HCT116 (cell line): ENCODE measurements around the gene SFXN1. TPM values are rescaled to one million over a fixed set of nuclear protein-coding genes. Genes with fewer than 3 reads are reported as not detected.

Experiments
- ATAC-seq: fragments of 200-7000 bp; cut with Tn5 transposase; 2 replicates; pipeline ENCODE4 v1.9.1; 2020; ENCODE audit warnings: mild to moderate bottlenecking, moderate library complexity
- BruUV-seq: library from RNA; stranded (reverse); fragments of 400-500 nt; replicated peaks from 2 replicates; lab custom pipeline; 2021; lab: Mats Ljungman, UMichigan
- CTCF ChIA-PET: fragments of 300-600 bp; sonication (Branson Sonifier 250); formaldehyde crosslinking; loops from one replicate; lab custom pipeline; 2021; ENCODE audit warnings: antibody characterized with exemption; lab: Charles Lee
- POLR2A ChIA-PET: fragments of 300-600, 350-600 bp; sonication (Branson Sonifier 250); formaldehyde crosslinking; loops from one replicate; lab custom pipeline; 2021; ENCODE audit warnings: antibody characterized with exemption; lab: Charles Lee
- RAD21 ChIA-PET, 2 experiments: fragments of 300-600 bp; sonication (Branson Sonifier 250); formaldehyde crosslinking; loops; one replicate each; lab custom pipeline; 2023; ENCODE audit warnings: low total read pairs in 2 of 2; ENCODE audit not compliant: uncharacterized antibody in 2 of 2, unreplicated experiment in 2 of 2, low non-redundant PET in 1 of 2; lab: Charles Lee
- DNase-seq: peaks from one replicate; pipeline ENCODE4 v3.0.0-alpha.2; 2010; ENCODE audit warnings: low read depth, low spot score
- H2AFZ ChIP-seq: fragments of 200-600 bp; shearing (Covaris generic), sonication (generic); 2 replicates; pipeline ENCODE4 v1.6.1; 2017; ENCODE audit warnings: low read depth, mixed run types, mixed read lengths, antibody characterized with exemption, low read length; ENCODE audit not compliant: poor library complexity, severe bottlenecking
- H3K27ac ChIP-seq: 2 replicates; pipeline ENCODE4 v1.5.1; 2012; ENCODE audit warnings: low read depth, low read length
- H3K27me3 ChIP-seq: fragments of 200-600 bp; sonication (generic); 2 replicates; pipeline ENCODE4 v1.6.1; 2016; ENCODE audit warnings: mixed run types, low read length, mixed read lengths; ENCODE audit not compliant: insufficient read depth
- H3K36me3 ChIP-seq, 2 experiments: fragments of 200-500 bp in 1 of 2; fragments of 200-600 bp in 1 of 2; sonication (Bioruptor generic) in 1 of 2; sonication (generic) in 1 of 2; 2 replicates each; pipeline versions ENCODE4 v1.5.1 to v1.6.1; 2014 to 2016; ENCODE audit warnings: low read length in 2 of 2, inconsistent platforms in 1 of 2, mixed read lengths in 1 of 2, mixed run types in 1 of 2; ENCODE audit not compliant: insufficient read depth in 2 of 2, control insufficient read depth in 1 of 2
- H3K4me1 ChIP-seq, 2 experiments: fragments of 200-600 bp in 1 of 2; sonication (generic) in 1 of 2; 2 replicates each; pipeline versions ENCODE4 v1.5.1 to v1.6.1; 2012 to 2017; ENCODE audit warnings: low read length in 2 of 2, inconsistent platforms in 1 of 2, mild to moderate bottlenecking in 1 of 2, mixed read lengths in 1 of 2, mixed run types in 1 of 2, moderate library complexity in 1 of 2; ENCODE audit not compliant: insufficient read depth in 2 of 2, control insufficient read depth in 1 of 2
- H3K4me2 ChIP-seq: fragments of 200-600 bp; sonication (generic); 2 replicates; pipeline ENCODE4 v1.6.1; 2017; ENCODE audit warnings: mixed run types, low read length, mixed read lengths
- H3K4me3 ChIP-seq, 2 experiments: fragments of 200-600 bp in 1 of 2; sonication (generic) in 1 of 2; replicated peaks in 1 of 2; 2 replicates each; pipeline ENCODE4 v1.5.1; 2011 to 2016; ENCODE audit warnings: low read length in 2 of 2, control low read depth in 1 of 2, low read depth in 1 of 2, mild to moderate bottlenecking in 1 of 2, mixed read lengths in 1 of 2, mixed run types in 1 of 2
- H3K79me2 ChIP-seq: fragments of 200-600 bp; sonication (generic); 2 replicates; pipeline ENCODE4 v1.6.1; 2017; ENCODE audit warnings: mild to moderate bottlenecking, mixed run types, low read length, moderate library complexity, mixed read lengths; ENCODE audit not compliant: insufficient read depth
- H3K9ac ChIP-seq: fragments of 200-600 bp; sonication (generic); 2 replicates; pipeline ENCODE4 v1.6.1; 2016; ENCODE audit warnings: low read length, mixed read lengths
- H3K9me2 ChIP-seq: fragments of 200-600 bp; sonication (generic), shearing (Covaris generic); 2 replicates; pipeline ENCODE4 v1.6.1; 2017; ENCODE audit warnings: mixed run types, mild to moderate bottlenecking, moderate library complexity; ENCODE audit not compliant: insufficient read depth
- H3K9me3 ChIP-seq, 2 experiments: fragments of 200-500 bp in 1 of 2; fragments of 200-600 bp in 1 of 2; sonication (Bioruptor generic) in 1 of 2; sonication (generic) in 1 of 2; 2 replicates each; pipeline ENCODE4 v1.6.1; 2014 to 2017; ENCODE audit warnings: low read length in 2 of 2, mixed read lengths in 2 of 2, inconsistent platforms in 1 of 2, low read depth in 1 of 2, mild to moderate bottlenecking in 1 of 2, mixed run types in 1 of 2, moderate library complexity in 1 of 2; ENCODE audit not compliant: control insufficient read depth in 1 of 2, insufficient read depth in 1 of 2
- H4K20me1 ChIP-seq: fragments of 200-600 bp; sonication (generic), shearing (Covaris generic); 2 replicates; pipeline ENCODE4 v1.6.1; 2017; ENCODE audit warnings: mixed run types, mild to moderate bottlenecking, moderate library complexity; ENCODE audit not compliant: insufficient read depth
- CTCF ChIP-seq, 3 experiments: fragments of 200-600 bp in 1 of 3; sonication (generic) in 1 of 3; IDR thresholded peaks in 2 of 3; conservative IDR thresholded peaks in 1 of 3; 2 replicates each; pipeline ENCODE4 v1.5.1; 2012 to 2017; ENCODE audit warnings: low read depth in 2 of 3, low read length in 2 of 3, antibody characterized with exemption in 1 of 3, borderline replicate concordance in 1 of 3, control low read depth in 1 of 3, mild to moderate bottlenecking in 1 of 3, mixed read lengths in 1 of 3, mixed run types in 1 of 3, moderate library complexity in 1 of 3; ENCODE audit not compliant: insufficient read depth in 1 of 3
- EGR1 ChIP-seq: IDR thresholded peaks from 2 replicates; pipeline ENCODE4 v1.6.1; 2012; ENCODE audit warnings: low read depth
- ELF1 ChIP-seq: IDR thresholded peaks from 2 replicates; pipeline ENCODE4 v1.6.1; 2012; ENCODE audit warnings: low read depth, borderline replicate concordance
- JUND ChIP-seq: IDR thresholded peaks from 2 replicates; pipeline ENCODE4 v1.6.1; 2012
- POLR2AphosphoS5 ChIP-seq: IDR thresholded peaks from 2 replicates; pipeline ENCODE4 v1.6.1; 2011; ENCODE audit warnings: mild to moderate bottlenecking, low read depth, low read length, moderate library complexity
- REST ChIP-seq: IDR thresholded peaks from 2 replicates; pipeline ENCODE4 v1.6.1; 2012; ENCODE audit warnings: low read depth
- SRF ChIP-seq: IDR thresholded peaks from 2 replicates; pipeline ENCODE4 v1.6.1; 2012; ENCODE audit warnings: low read depth
- ZNF274 ChIP-seq: fragments of 200-500 bp; sonication (Bioruptor generic); IDR thresholded peaks from 2 replicates; pipeline ENCODE4 v1.6.1; 2014; ENCODE audit warnings: mild to moderate bottlenecking, low read depth, low read length, inconsistent platforms
- intact Hi-C: fragments of 100-400 bp; cut with micrococcal nuclease; formaldehyde crosslinking; loops from 2 replicates; pipeline ENCODE4 v1.10.0; 2022
- total RNA-seq: library from RNA; stranded (reverse); gene quantifications from one replicate; pipeline ENCODE4 v1.2.1, GENCODE V29; 2021; ENCODE audit not compliant: unreplicated experiment

SFXN1 gene
- total RNA-seq, 1 experiment from 2014 or later: 145 TPM

GRCh38 chr5:175484322-175484721 is 6.0 kb downstream of the SFXN1 start:
- no peak for TF ChIP-seq ZNF274
- TF ChIP-seq POLR2AphosphoS5: no peak
- no peak for TF ChIP-seq REST
- TF ChIP-seq EGR1: no peak
- TF ChIP-seq ELF1: no peak
- TF ChIP-seq CTCF (IDR thresholded peaks at IDR 0.05 in 2 of 3, conservative IDR thresholded peaks at IDR 0.05 in 1 of 3; ENCODE audit: borderline replicate concordance in 1 of 3, insufficient read depth in 1 of 3, low read depth in 2 of 3, low read length in 2 of 3): no peak
- TF ChIP-seq SRF: no peak
- TF ChIP-seq JUND: no peak
- no TSS peak for BruUV-seq
- H3K4me1 ChIP-seq: peaks cover 7% of the 10 kb centered on the region in 2 experiments; a peak in 3 of 4 replicates
- peaks cover 16 to 43% of the 10 kb centered on the region in 2 experiments; a peak in 3 of 4 replicates for H3K36me3 ChIP-seq
- H3K4me3 ChIP-seq: no peak overlapping the region
- H3K9ac ChIP-seq: no peak overlapping the region
- ATAC-seq (no peak), DNase-seq (no peak)
- intact Hi-C loops: no loop called here
- POLR2A ChIA-PET: no interaction called here
- H3K27ac ChIP-seq: no peak overlapping the region
- peaks cover 100% of the 10 kb centered on the region for H3K79me2 ChIP-seq
- CTCF ChIA-PET: no interaction called here
- no peaks in the 10 kb centered on the region for H3K9me3 ChIP-seq
- H4K20me1 ChIP-seq: peaks cover 28% of the 10 kb centered on the region; the same call in 1 of the 2 replicates
- no peak overlapping the region for H2AFZ ChIP-seq
- RAD21 ChIA-PET: no interaction called here
- H3K27me3 ChIP-seq: no peaks in the 10 kb centered on the region
- H3K4me2 ChIP-seq: no peak overlapping the region
- H3K9me2 ChIP-seq: no peaks in the 10 kb centered on the region
